DOHH2 (cell line): ENCODE data around the gene ASB15.

Source experiments
- H3F3A ChIP-seq: fragments of 200-600 bp; sonication (generic), shearing (Covaris generic); 2 replicates; pipeline ENCODE4 v1.6.0; 2016; ENCODE audit warnings: antibody characterized with exemption, mild to moderate bottlenecking; ENCODE audit not compliant: control insufficient read depth, insufficient read depth
- H3K27ac ChIP-seq: fragments of 200-600 bp; sonication (generic); 2 replicates; pipeline ENCODE4 v1.5.1; 2014; ENCODE audit warnings: low read depth, mild to moderate bottlenecking, low read length, moderate library complexity
- H3K27me3 ChIP-seq: fragments of 200-600 bp; sonication (generic); 2 replicates; pipeline ENCODE4 v1.6.1; 2014; ENCODE audit warnings: mild to moderate bottlenecking, low read length, mixed read lengths; ENCODE audit not compliant: control insufficient read depth
- H3K36me3 ChIP-seq: fragments of 200-600 bp; sonication (generic); 2 replicates; pipeline ENCODE4 v1.6.1; 2014; ENCODE audit warnings: mild to moderate bottlenecking, low read length, moderate library complexity, mixed read lengths; ENCODE audit not compliant: control insufficient read depth
- H3K4me1 ChIP-seq: fragments of 200-600 bp; sonication (generic); 2 replicates; pipeline ENCODE4 v1.6.1; 2014; ENCODE audit warnings: mild to moderate bottlenecking, low read length, mixed read lengths; ENCODE audit not compliant: control insufficient read depth
- H3K4me2 ChIP-seq: fragments of 200-600 bp; sonication (generic); 2 replicates; pipeline ENCODE4 v1.6.0; 2014; ENCODE audit warnings: mild to moderate bottlenecking, low read length, moderate library complexity
- H3K4me3 ChIP-seq: fragments of 200-600 bp; sonication (generic); 2 replicates; pipeline ENCODE4 v1.5.1; 2014; ENCODE audit warnings: mild to moderate bottlenecking, low read length, mixed read lengths
- H3K79me2 ChIP-seq: fragments of 200-600 bp; sonication (generic); 2 replicates; pipeline ENCODE4 v1.6.1; 2014; ENCODE audit warnings: mild to moderate bottlenecking, low read length, mixed read lengths; ENCODE audit not compliant: control insufficient read depth
- H3K9me2 ChIP-seq: fragments of 200-600 bp; sonication (generic); replicated peaks from 2 replicates; pipeline ENCODE4 v1.6.1; 2014; ENCODE audit warnings: mild to moderate bottlenecking, low read length, mixed read lengths; ENCODE audit not compliant: control insufficient read depth
- H3K9me3 ChIP-seq: fragments of 200-600 bp; sonication (generic); 2 replicates; pipeline ENCODE4 v1.6.1; 2014; ENCODE audit warnings: antibody characterized with exemption, low read length, mixed read lengths; ENCODE audit not compliant: control insufficient read depth, insufficient read depth
- H4K20me1 ChIP-seq: fragments of 200-600 bp; sonication (generic); 2 replicates; pipeline ENCODE4 v1.6.0; 2014; ENCODE audit warnings: low read depth, mild to moderate bottlenecking, antibody characterized with exemption, low read length, moderate library complexity; ENCODE audit not compliant: control insufficient read depth, insufficient read depth
- CTCF ChIP-seq: fragments of 200-600 bp; sonication (generic); IDR thresholded peaks from one replicate; pipeline ENCODE4 v1.5.1; 2014; ENCODE audit warnings: antibody characterized with exemption, mild to moderate bottlenecking, low read depth, low read length; ENCODE audit not compliant: poor library complexity, severe bottlenecking
- EZH2phosphoT487 ChIP-seq: fragments of 200-600 bp; sonication (generic); IDR thresholded peaks from 2 replicates; pipeline ENCODE4 v1.6.1; 2017; ENCODE audit warnings: borderline replicate concordance, mild to moderate bottlenecking, antibody characterized with exemption, low read length, moderate library complexity, mixed read lengths

Gene ASB15

GRCh38 chr7:123665157-123665556 lies 63.5 kb downstream of the ASB15 start:
- no peak overlapping the region for H3K4me2 ChIP-seq
- no peaks in the 10 kb centered on the region for H3K79me2 ChIP-seq
- TF ChIP-seq CTCF (no peak), EZH2phosphoT487 (no peak)
- no peak overlapping the region for H3K4me3 ChIP-seq
- H3K9me2 ChIP-seq: no peaks in the 10 kb centered on the region
- H3F3A ChIP-seq: no peaks in the 10 kb centered on the region
- H3K27me3 ChIP-seq: peaks cover 7% of the 10 kb centered on the region; the same call in 1 of the 2 replicates
- H3K36me3 ChIP-seq: no peaks in the 10 kb centered on the region
- H3K9me3 ChIP-seq: no peaks in the 10 kb centered on the region
- no peaks in the 10 kb centered on the region for H3K4me1 ChIP-seq
- H3K27ac ChIP-seq: no peak overlapping the region
- H4K20me1 ChIP-seq: no peaks in the 10 kb centered on the region; the same call in 1 of the 2 replicates

DNA sequence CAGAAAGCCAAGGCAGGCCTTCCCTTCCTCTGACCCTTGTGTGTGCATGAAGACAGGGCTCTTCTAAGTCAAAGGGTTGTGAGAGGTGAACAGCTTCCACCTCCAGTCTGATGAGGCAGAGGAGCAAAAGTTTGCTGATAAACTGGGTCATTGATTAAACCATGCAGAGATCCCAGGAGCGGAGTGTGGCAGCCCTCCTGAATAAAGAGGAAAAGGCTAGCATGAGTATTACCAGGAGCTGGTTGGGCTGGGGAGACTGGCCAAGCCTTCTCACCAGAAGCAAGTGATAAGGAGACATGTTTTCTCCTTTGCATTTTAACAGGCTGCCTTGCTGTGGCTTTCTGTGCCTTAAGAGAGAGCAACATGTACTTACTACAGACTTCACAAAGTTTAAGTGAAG lies 64.3 kb downstream of the ASB15 start:
- Histone ChIP-seq H3K27me3 (peaks cover 7% of the 10 kb centered on the region; the same call in 1 of the 2 replicates), H3F3A (no peaks in the 10 kb centered on the region), H3K4me1 (no peaks in the 10 kb centered on the region), H4K20me1 (no peaks in the 10 kb centered on the region; the same call in 1 of the 2 replicates), H3K4me2 (no peak overlapping the region), H3K9me3 (no peaks in the 10 kb centered on the region), H3K36me3 (no peaks in the 10 kb centered on the region), H3K4me3 (no peak overlapping the region), H3K79me2 (no peaks in the 10 kb centered on the region), H3K9me2 (no peaks in the 10 kb centered on the region), H3K27ac (no peak overlapping the region)
- TF ChIP-seq CTCF (no peak), EZH2phosphoT487 (no peak)

DNA sequence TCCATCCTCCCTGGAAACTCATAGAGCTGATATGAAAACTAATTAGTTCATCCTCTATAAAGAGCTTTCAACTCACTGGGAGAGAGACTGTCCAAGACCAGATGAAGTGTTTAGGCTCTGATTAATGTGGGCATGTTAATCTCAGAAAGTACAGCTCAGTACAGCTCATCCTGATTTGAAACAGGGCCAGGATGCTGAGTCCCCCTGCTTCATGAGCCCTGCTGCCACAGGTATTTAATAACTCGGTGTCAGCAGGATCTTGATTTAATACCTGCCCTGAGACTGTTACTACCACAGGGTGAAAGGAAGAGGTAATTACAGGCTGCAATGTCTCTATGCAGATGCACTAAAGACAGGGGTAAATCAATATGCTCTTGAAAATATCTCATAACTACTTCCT lies 64.9 kb downstream of the ASB15 start:
- TF ChIP-seq EZH2phosphoT487 (no peak), CTCF (no peak)
- no peak overlapping the region for H3K27ac ChIP-seq
- H3K4me1 ChIP-seq: no peaks in the 10 kb centered on the region
- H3K4me3 ChIP-seq: no peak overlapping the region
- no peaks in the 10 kb centered on the region; the same call in 1 of the 2 replicates for H4K20me1 ChIP-seq
- no peaks in the 10 kb centered on the region for H3K36me3 ChIP-seq
- no peaks in the 10 kb centered on the region for H3F3A ChIP-seq
- no peaks in the 10 kb centered on the region for H3K9me2 ChIP-seq
- H3K27me3 ChIP-seq: peaks cover 7% of the 10 kb centered on the region; the same call in 1 of the 2 replicates
- no peak overlapping the region for H3K4me2 ChIP-seq
- H3K9me3 ChIP-seq: no peaks in the 10 kb centered on the region
- no peaks in the 10 kb centered on the region for H3K79me2 ChIP-seq
